GM19372 (cell line): ENCODE results near the gene RHEBL1.

ENCODE experiments used
- ATAC-seq: cut with Tn5 transposase; IDR thresholded peaks from one replicate; pipeline ENCODE4 v1.9.1; 2021; ENCODE audit warnings: mild to moderate bottlenecking, low read depth, moderate library complexity; ENCODE audit not compliant: unreplicated experiment

RHEBL1 gene

GRCh38 chr12:49069507-49070346, at the start of gene RHEBL1:
TSS of gene RHEBL1 (minus strand) at chr12:49069979. CDS start at chr12:49069785, 194 bp downstream.
- peak; percentile 97 for ATAC-seq

GRCh38 chr12:49111206-49111605, 41.4 kb upstream of the RHEBL1 start:
- ATAC-seq, result peak; percentile 6

GRCh38 chr12:49110464-49111155, 40.8 kb upstream of the RHEBL1 start, which contains the start of gene LMBR1L:
TSS of gene LMBR1L (minus strand) at chr12:49110847. CDS start at chr12:49110555, 292 bp downstream.
- peak; percentile 96 for ATAC-seq

GRCh38 chr12:49109641-49110463, 40.1 kb upstream of the RHEBL1 start:
- ATAC-seq, result peak; percentile 6

GRCh38 chr12:49108958-49109404, 39.2 kb upstream of the RHEBL1 start:
- ATAC-seq, result no peak

- ATAC-seq, result no peak
Measured at GRCh38 chr12:49105504-49106084, 35.8 kb upstream of the RHEBL1 start.

DNA sequence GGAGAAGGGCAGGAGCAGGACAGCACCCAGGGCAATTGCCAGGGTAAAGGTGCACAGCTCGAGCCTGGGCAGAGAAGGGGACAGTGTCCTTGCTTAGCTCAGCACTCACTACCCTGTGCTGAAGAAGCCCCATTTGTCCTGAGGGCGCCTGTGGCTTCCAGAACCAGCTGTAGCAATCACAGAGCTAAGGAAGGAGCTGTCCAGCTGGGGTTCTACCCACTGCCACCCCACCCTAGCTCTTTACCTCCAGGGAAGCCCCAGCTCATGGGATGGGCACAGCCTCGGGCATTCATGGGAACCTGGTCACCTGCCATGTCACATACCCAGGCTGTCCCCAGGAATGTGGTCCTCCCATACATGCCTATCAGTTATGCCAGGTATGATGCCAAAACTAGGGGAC, 35.0 kb upstream of the RHEBL1 start:
- ATAC-seq, result no peak

- ATAC-seq, result no peak
Measured at GRCh38 chr12:49100380-49100779, 30.6 kb upstream of the RHEBL1 start.

GRCh38 chr12:49098703-49099102, 28.9 kb upstream of the RHEBL1 start:
- no peak for ATAC-seq

DNA sequence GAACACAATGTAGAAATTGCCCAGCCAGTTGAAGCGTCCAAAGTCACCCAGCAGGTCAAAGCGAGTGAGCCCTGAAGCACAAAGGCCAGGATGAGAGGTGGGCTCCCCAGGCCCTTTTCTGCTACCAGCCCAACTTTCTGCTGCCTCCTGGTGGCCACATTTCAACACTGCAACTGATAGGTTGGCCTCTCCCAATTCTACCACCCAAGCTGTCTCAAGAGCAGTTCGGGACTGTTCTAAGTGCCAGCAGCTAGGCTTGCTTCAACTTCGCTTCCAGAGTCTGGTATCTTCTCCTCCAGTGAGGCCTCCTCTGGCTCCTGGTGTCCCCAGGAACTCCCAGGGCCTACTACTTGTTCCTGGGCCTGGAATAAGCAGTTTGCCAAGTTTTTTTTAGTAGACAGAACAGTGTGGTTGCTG, 28.3 kb upstream of the RHEBL1 start:
- no peak for ATAC-seq

DNA sequence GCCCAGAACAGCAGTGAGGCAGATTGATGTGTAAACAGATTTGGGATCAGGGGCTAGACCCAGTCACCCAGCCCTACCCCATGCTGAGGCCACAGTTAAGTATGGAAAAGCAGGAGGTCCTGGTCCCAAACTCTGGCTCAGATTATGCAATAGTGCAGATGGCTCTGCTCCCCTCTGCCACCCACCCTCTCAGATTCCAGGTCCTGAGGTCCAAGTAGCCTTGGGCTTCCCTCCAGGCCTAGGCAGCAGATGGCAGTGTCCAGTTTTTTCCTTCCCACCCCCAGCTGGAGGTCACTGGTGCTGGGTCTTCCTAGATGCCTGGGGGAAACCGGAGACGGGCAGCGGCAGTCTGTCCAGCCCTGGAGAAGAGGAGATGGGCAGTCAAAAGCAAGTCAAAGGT, 27.6 kb upstream of the RHEBL1 start:
- no peak for ATAC-seq

DNA sequence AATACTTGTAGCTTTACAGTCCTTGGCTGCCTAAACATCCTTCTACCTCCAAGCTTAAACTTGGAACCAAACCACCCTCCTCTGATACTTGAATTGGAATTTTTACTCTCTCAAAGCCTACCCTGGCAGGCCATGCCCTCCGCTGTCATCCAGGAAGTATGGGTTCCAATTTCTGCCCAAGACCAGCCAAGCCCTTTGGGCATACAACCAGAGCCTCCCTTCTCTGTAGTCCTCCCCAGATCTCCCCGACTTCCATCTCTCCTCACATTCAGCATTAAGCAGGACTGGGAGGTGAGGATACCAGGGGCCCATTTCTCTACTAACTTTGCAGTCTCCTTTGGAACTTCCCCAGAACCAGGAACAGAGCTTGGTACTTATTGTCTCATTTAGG, 25.2 kb upstream of the RHEBL1 start:
- ATAC-seq, result no peak

DNA sequence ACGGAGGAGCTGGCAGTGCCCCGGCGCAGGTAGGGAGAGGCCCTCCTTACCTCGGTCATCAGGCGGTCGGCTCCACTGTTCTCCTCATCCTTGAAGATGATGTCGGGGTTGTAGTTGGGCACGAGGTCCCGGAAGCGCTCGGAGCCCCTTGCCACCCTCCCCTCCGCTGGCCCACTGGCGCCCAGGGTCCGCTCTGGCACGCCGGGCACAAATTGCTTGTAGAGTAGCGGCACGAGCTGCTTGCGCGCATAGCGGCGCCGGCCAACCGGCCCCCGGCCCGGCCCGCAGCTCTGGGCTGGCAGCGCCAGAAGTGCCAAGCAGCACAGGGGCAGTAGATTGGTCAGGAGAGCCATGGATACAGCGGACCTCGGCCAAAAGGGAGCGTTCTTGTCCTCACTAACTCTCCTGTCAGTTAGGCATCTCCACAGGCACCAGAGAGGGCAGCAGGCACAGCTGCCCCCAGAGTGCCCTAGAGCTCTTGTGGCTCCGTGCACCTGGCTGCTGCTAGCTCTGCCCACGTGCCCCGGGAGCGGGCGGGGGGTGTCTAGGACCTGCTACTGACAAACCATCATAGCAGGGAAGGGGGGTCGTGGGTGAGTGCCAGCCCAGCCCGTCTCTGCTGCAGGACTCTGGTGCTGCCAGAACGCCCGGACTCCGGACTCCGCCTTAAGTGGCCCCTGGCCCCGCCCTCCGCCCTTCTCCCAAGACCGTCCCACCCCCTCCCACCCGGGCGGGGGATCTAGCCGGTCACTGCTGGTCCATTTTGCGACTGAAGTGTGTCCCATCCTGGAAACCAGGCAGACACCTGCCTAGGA, 24.6 kb upstream of the RHEBL1 start, which contains the start of gene DHH:
Gene DHH, minus strand, starts transcription at position 642 of the 815 bp plus-strand sequence. Its CDS starts 289 bp downstream, at position 353.
- no peak for ATAC-seq

DNA sequence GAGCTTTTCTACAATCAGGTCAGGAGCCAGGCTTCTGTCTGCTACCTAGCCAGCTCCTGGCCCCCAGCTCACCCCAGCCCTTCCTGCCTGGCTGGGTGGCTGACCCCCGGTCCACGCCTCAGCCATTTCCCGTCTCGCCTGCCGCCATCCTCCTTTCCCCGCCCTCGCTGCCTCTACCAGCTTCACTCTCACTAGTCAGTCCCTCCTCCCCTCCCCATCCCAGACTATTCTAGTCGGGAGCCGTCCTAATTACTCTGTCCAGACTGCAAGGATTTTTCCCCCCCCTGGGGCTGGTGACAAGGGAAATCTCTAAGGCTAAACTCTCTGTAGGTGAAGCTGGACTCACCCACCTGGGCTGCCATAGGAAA, 24.0 kb upstream of the RHEBL1 start:
- no peak for ATAC-seq

DNA sequence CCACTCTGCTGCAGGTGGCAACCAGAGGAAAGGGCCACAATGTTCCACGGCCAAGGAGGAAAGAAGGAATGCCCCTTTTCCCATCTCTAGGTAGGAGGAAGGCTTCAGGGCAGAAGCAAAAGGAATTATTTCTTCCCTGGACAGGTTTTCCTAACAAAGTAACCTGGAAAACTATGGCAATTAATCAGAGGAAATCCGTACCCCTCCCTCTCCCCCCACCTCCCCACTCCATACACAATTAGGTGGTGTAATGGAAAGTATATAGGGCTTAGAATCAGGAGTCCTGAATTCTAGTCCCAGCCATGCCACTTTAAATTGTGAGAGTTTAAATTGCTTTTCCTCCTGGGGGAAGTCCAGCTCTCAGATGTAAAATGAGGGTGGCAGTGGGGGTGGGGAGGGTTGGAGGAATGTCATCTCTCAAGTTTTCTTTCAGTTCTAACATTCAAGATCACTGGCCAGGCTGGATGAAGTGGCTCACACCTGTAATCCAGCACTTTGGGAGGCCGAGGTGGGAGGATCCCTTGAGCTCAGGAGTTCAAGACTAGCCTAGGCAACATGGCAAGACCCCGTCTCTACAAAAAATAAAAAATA, 23.1 kb upstream of the RHEBL1 start:
- no peak for ATAC-seq

DNA sequence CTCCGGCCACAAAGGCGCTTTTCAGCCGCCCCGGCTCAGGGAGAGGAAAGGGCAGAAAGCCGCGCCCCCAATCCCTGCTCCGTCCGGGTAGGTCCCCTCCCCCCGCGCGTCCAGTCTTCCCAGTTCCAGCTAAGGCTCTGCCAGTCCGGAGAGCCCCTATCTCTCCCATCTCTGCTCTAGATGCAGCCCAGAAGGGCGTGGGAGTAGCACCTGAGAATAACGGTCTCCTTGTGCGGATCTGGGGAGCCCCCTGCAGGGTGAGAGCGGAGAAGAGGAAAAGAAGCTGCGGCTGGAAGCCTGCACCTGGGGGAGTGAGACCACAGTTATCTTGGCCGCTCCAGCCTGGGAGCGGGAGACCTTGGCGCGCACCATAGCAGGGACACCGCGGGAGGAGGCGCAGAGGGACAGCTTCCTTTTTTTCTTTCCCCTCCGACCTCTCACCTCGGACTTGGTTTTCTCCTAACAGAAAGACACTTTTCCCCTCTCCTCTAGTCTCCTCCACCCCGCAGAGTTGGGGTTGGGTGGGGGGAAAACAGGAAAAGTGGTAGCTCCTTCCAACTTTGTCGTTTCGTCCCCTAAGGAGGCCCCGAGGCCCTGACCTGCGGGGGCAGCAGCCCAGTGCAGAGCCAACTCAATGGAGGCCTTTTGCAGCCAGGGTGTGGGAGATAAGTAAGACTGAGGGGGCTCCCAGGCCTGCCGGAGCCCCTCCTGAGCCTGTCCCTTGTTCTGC, 22.5 kb upstream of the RHEBL1 start:
- ATAC-seq, result no peak

DNA sequence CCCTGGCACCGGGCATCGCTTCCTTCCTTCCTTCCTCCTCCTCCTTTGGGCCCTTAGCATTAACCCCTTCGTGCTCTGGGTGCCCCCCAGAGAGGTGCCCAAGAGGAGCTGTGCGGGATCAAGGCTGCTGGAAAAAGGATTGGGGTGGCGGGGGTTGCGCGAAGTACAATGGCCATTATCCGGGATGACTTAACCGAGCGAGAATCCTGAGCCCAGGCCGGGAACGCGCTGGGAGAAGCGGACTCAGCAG, 22.0 kb upstream of the RHEBL1 start:
- no peak for ATAC-seq

GRCh38 chr12:49091056-49091835, 21.5 kb upstream of the RHEBL1 start:
- ATAC-seq, result no peak
